Measurements from ENCODE around the gene NRK. TPM values are rescaled to one million over a fixed set of nuclear protein-coding genes. Genes with fewer than 3 reads are reported as not detected.
"Not testable (repeated sequence)": the region's sequence is repeated elsewhere in the genome, so short reads cannot be mapped to it uniquely, and the experiment has no call there.

The NRK gene, protein sequence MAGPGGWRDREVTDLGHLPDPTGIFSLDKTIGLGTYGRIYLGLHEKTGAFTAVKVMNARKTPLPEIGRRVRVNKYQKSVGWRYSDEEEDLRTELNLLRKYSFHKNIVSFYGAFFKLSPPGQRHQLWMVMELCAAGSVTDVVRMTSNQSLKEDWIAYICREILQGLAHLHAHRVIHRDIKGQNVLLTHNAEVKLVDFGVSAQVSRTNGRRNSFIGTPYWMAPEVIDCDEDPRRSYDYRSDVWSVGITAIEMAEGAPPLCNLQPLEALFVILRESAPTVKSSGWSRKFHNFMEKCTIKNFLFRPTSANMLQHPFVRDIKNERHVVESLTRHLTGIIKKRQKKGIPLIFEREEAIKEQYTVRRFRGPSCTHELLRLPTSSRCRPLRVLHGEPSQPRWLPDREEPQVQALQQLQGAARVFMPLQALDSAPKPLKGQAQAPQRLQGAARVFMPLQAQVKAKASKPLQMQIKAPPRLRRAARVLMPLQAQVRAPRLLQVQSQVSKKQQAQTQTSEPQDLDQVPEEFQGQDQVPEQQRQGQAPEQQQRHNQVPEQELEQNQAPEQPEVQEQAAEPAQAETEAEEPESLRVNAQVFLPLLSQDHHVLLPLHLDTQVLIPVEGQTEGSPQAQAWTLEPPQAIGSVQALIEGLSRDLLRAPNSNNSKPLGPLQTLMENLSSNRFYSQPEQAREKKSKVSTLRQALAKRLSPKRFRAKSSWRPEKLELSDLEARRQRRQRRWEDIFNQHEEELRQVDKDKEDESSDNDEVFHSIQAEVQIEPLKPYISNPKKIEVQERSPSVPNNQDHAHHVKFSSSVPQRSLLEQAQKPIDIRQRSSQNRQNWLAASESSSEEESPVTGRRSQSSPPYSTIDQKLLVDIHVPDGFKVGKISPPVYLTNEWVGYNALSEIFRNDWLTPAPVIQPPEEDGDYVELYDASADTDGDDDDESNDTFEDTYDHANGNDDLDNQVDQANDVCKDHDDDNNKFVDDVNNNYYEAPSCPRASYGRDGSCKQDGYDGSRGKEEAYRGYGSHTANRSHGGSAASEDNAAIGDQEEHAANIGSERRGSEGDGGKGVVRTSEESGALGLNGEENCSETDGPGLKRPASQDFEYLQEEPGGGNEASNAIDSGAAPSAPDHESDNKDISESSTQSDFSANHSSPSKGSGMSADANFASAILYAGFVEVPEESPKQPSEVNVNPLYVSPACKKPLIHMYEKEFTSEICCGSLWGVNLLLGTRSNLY (N-terminal part only)
- 1.3 TPM for total RNA-seq
- long read RNA-seq: 0 reads

DNA sequence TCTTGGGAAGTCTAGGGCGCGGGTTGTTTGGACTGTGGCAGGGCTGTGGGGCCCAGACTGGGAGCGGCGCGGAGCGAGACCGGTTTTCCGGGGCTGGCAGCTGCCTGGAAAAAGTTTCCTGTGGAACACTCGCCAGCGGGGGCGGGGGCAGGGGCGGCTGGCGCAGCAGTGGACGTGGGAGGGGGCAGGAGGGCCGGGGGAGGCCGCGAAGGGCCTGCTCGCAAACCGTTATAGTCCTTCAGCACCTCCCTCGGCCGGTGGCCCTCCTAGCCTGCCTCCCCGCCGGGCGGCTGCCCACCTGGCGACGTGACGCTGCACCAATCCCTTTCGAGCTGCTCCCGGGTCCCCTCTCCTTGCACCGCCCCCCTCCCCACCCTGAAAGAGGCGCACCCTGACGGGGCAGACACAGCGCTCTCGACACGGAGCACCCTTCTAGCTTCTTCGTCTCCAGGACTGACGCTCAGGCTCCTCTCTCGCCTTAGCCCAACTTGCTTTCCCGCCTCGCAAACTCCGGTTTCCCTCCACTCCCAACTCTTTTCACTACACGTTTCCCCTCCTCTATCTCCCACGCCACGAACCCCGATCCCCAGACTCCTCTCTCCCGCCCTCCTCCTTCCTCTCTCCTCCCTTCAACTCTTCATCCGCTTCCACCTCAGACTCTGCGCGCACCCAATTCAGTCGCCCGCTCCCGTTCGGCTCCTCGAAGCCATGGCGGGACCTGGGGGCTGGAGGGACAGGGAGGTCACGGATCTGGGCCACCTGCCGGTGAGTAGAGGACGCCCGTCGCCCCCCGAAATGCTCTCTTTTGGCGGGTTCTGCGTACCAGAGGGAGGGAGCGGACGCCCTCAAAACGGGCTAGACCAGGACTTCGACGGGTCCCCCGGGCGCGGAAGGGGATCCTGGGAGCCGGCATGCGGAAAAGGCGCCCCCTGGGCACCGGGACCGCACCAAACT lies at the start of gene NRK:
Gene NRK, plus strand, starts transcription at position 402 of the 954 bp plus-strand sequence. Its CDS starts 307 bp downstream, at position 709.
- DNase-seq (peak; percentile 51), ATAC-seq (peak; percentile 31)
- intact Hi-C loops (cut with DNase I): no loop called here
- TF ChIP-seq, protein P1, sequence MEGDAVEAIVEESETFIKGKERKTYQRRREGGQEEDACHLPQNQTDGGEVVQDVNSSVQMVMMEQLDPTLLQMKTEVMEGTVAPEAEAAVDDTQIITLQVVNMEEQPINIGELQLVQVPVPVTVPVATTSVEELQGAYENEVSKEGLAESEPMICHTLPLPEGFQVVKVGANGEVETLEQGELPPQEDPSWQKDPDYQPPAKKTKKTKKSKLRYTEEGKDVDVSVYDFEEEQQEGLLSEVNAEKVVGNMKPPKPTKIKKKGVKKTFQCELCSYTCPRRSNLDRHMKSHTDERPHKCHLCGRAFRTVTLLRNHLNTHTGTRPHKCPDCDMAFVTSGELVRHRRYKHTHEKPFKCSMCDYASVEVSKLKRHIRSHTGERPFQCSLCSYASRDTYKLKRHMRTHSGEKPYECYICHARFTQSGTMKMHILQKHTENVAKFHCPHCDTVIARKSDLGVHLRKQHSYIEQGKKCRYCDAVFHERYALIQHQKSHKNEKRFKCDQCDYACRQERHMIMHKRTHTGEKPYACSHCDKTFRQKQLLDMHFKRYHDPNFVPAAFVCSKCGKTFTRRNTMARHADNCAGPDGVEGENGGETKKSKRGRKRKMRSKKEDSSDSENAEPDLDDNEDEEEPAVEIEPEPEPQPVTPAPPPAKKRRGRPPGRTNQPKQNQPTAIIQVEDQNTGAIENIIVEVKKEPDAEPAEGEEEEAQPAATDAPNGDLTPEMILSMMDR (IDR thresholded peaks at IDR 0.05): no peak
- Histone ChIP-seq H3K9me3 (no peaks in the 10 kb centered on the region), H3K27ac (no peak within 1 kb of the TSS), H3K4me3 (peak within 1 kb of the TSS; percentile 3), H3K36me3 (no peaks in the 10 kb centered on the region), H3K4me1 (no peaks in the 10 kb centered on the region), H3K27me3 (peaks cover 8% of the 10 kb centered on the region)

GRCh38 chrX:105773801-105774200 lies 48.5 kb upstream of the NRK start:
- TF ChIP-seq, protein P1 (IDR thresholded peaks at IDR 0.05): no peak
- H3K4me3 ChIP-seq: no peak overlapping the region
- no peak overlapping the region for H3K27ac ChIP-seq
- intact Hi-C loops (cut with DNase I): no loop called here
- no peaks in the 10 kb centered on the region for H3K4me1 ChIP-seq
- ATAC-seq (no peak), DNase-seq (no peak)
- H3K9me3 ChIP-seq: no peaks in the 10 kb centered on the region
- no peaks in the 10 kb centered on the region for H3K27me3 ChIP-seq
- no peaks in the 10 kb centered on the region for H3K36me3 ChIP-seq

DNA sequence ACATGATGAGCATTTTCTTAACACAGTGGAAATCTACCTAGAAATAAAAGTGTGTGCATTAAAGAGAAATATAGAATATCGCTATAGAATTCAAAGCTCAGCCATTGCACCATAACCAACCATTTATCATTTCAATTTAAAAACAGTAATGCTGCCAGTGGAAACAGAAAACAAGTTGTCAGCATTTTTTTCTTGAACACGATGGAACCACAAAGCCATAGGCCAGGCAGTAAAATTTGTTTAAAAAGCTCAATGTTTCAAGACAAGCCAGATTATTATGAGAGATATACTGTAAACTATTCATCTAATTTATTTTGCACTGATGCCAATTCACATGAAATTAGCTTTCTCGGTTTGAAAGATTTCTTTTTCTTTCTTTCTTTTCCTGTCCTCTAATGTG lies 46.7 kb upstream of the NRK start:
- intact Hi-C loops (cut with DNase I): no loop called here
- Histone ChIP-seq H3K4me3 (no peak overlapping the region), H3K4me1 (no peaks in the 10 kb centered on the region), H3K9me3 (no peaks in the 10 kb centered on the region), H3K27ac (no peak overlapping the region), H3K36me3 (no peaks in the 10 kb centered on the region), H3K27me3 (no peaks in the 10 kb centered on the region)
- ATAC-seq (no peak), DNase-seq (no peak)
- TF ChIP-seq, protein P1 (IDR thresholded peaks at IDR 0.05): no peak

GRCh38 chrX:105781804-105782203 lies 40.5 kb upstream of the NRK start:
- no peak for ATAC-seq
- TF ChIP-seq, protein P1 (IDR thresholded peaks at IDR 0.05): no peak
- Histone ChIP-seq H3K27me3 (no peaks in the 10 kb centered on the region), H3K4me3 (no peak overlapping the region), H3K36me3 (no peaks in the 10 kb centered on the region), H3K9me3 (no peaks in the 10 kb centered on the region), H3K4me1 (no peaks in the 10 kb centered on the region), H3K27ac (no peak overlapping the region)
- intact Hi-C loops (cut with DNase I): no loop called here
- no peak for DNase-seq

DNA sequence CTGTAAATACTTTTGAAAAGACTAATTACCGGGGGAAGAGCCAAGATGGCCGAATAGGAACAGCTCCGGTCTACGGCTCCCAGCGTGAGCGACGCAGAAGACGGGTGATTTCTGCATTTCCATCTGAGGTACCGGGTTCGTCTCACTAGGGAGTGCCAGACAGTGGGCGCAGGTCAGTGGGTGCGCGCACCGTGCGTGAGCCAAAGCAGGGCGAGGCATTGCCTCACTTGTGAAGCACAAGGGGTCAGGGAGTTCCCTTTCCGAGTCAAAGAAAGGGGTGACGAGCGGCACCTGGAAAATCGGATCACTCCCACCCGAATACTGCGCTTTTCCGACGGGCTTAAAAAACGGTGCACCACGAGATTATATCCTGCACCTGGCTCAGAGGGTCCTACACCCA lies 25.5 kb upstream of the NRK start:
- DNase-seq; H3K4me3 ChIP-seq; ATAC-seq; H3K9me3 ChIP-seq; H3K4me1 ChIP-seq; intact Hi-C loops (cut with DNase I); H3K27ac ChIP-seq; H3K27me3 ChIP-seq; H3K36me3 ChIP-seq: not testable (repeated sequence)
